ENCODE data around the gene RNU6-9.

RNU6-9 gene

GRCh38 chr19:903266-903797 is 10.0 kb downstream of the RNU6-9 start (continued):
- no peak for TF ChIP-seq ZNF184 (tag by site-specific recombination; IDR thresholded peaks at IDR 0.05)
- no peak for TF ChIP-seq ZNF791 (tag by site-specific recombination; IDR thresholded peaks at IDR 0.05)
- TF ChIP-seq ZNF449 (tag by site-specific recombination; IDR thresholded peaks at IDR 0.05) = no peak
- no peak for TF ChIP-seq ZNF391 (tag by site-specific recombination; IDR thresholded peaks at IDR 0.05; ENCODE audit: borderline replicate concordance, low read depth)
- TF ChIP-seq KLF1 (tag by site-specific recombination; IDR thresholded peaks at IDR 0.05) = peak; percentile 93
- peak; percentile 74 for TF ChIP-seq EGR2 (tag by site-specific recombination; IDR thresholded peaks at IDR 0.05; ENCODE audit: low read depth)
- peak; percentile 59 for TF ChIP-seq ZNF341 (tag by site-specific recombination; IDR thresholded peaks at IDR 0.05; ENCODE audit: low read depth)
- TF ChIP-seq GLIS2 (tag by site-specific recombination; IDR thresholded peaks at IDR 0.05) = peak; percentile 55; the same call in 1 of the 2 replicates
- TF ChIP-seq ZNF354C (tag by site-specific recombination; IDR thresholded peaks at IDR 0.05; ENCODE audit: borderline replicate concordance, low read depth) = no peak
- no peak for TF ChIP-seq ZSCAN30 (tag by site-specific recombination; IDR thresholded peaks at IDR 0.05)
- no peak for TF ChIP-seq ZNF223 (tag by site-specific recombination; IDR thresholded peaks at IDR 0.05)
- no peak for TF ChIP-seq ZFP69B (tag by site-specific recombination; IDR thresholded peaks at IDR 0.05)
- peak; percentile 83 for TF ChIP-seq PATZ1 (tag by site-specific recombination; IDR thresholded peaks at IDR 0.05)
- peak; percentile 96 for TF ChIP-seq ZIC2 (tag by site-specific recombination; IDR thresholded peaks at IDR 0.05)
- peak; percentile 82 for TF ChIP-seq PRDM10 (tag by site-specific recombination; IDR thresholded peaks at IDR 0.05)
- TF ChIP-seq ZNF473 (tag by site-specific recombination; IDR thresholded peaks at IDR 0.05) = no peak
- TF ChIP-seq ZNF544 (tag by site-specific recombination; IDR thresholded peaks at IDR 0.05) = no peak
- no peak for TF ChIP-seq KLF8 (tag by site-specific recombination; IDR thresholded peaks at IDR 0.05)
- TF ChIP-seq ZBTB26 (tag by site-specific recombination; optimal IDR thresholded peaks at IDR 0.05) = peak; percentile 61
- TF ChIP-seq ZBTB21 (tag by site-specific recombination; IDR thresholded peaks at IDR 0.05) = no peak
- no peak for TF ChIP-seq ZNF585B (tag by site-specific recombination; IDR thresholded peaks at IDR 0.05)
- TF ChIP-seq ZNF530 (tag by site-specific recombination; IDR thresholded peaks at IDR 0.05; ENCODE audit: low read depth) = no peak
- peak; percentile 99 for TF ChIP-seq GLIS1 (tag by site-specific recombination; IDR thresholded peaks at IDR 0.05)
- no peak for TF ChIP-seq BCL11A (tag by site-specific recombination; IDR thresholded peaks at IDR 0.05; ENCODE audit: low read depth)
- no peak for TF ChIP-seq ZNF274 (IDR thresholded peaks at IDR 0.05; ENCODE audit: low read length)
- TF ChIP-seq ZNF274 (tag by site-specific recombination; IDR thresholded peaks at IDR 0.05; ENCODE audit: borderline replicate concordance) = no peak
- TF ChIP-seq ZNF398 (tag by site-specific recombination; IDR thresholded peaks at IDR 0.05) = peak; percentile 90
- TF ChIP-seq PBX3 (CRISPR knock-in tag; IDR thresholded peaks at IDR 0.05) = no peak
- 0 out of 2 replicates have a peak, but pooled peaks have one; percentile 11 for TF ChIP-seq OSR2 (tag by site-specific recombination; IDR thresholded peaks at IDR 0.05)
- no peak for TF ChIP-seq HOXA7 (CRISPR knock-in tag; IDR thresholded peaks at IDR 0.05; ENCODE audit: borderline replicate concordance)
